GM12892 (cell line): ENCODE results near the gene C1orf210.

ENCODE experiments used
- POLR2A ChIP-seq: IDR thresholded peaks from 2 replicates; pipeline ENCODE4 v1.6.1; 2011; ENCODE audit warnings: low read depth, low read length, control low read depth
- TAF1 ChIP-seq: IDR thresholded peaks from 2 replicates; pipeline ENCODE4 v1.6.1; 2011; ENCODE audit warnings: low read depth, mild to moderate bottlenecking, control low read depth, low read length, borderline replicate concordance

DNA sequence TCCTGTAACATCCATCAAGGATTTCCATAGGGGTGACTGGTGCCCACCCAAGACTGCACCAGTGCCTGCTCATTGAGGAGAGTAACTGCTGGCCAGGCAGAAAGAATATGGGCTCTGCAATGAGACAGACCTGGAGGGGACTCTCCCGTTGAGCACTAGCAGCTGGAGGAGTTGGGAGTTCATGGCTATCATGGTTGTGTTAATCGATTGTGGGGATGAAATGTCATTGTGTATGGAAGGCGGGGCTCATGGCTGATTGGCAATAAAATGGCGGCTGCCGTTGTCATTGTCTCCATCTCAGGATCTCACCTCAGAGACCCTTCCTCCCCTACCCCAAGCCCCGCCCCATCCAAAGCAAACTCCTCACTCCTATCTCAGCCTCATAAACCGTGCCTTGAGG is 11.7 kb downstream of the C1orf210 start:
- no peak for TF ChIP-seq POLR2A
- no peak for TF ChIP-seq TAF1
